DND-41 (cell line): ENCODE results near the gene IFNK.

Source experiments
- ATAC-seq: fragments of 200-7000 bp; cut with Tn5 transposase; 3 replicates; pipeline ENCODE4 v1.9.1; 2021; ENCODE audit warnings: low read depth; ENCODE audit not compliant: insufficient read depth
- DNase-seq: peaks from one replicate; pipeline ENCODE4 v3.0.0-alpha.2; 2020
- H2AFZ ChIP-seq: 2 replicates; pipeline ENCODE4 v1.6.0; 2012; ENCODE audit warnings: low read depth, low read length
- H3K27ac ChIP-seq: 2 replicates; pipeline ENCODE4 v1.5.1; 2012; ENCODE audit warnings: low read length, inconsistent platforms
- H3K27me3 ChIP-seq: fragments of 200-600 bp; sonication (generic); 2 replicates; pipeline ENCODE4 v1.6.0; 2012; ENCODE audit warnings: low read length, mild to moderate bottlenecking, inconsistent platforms; ENCODE audit not compliant: insufficient read depth, poor library complexity
- H3K36me3 ChIP-seq: 2 replicates; pipeline ENCODE4 v1.5.1; 2012; ENCODE audit warnings: low read length, inconsistent platforms; ENCODE audit not compliant: insufficient read depth
- H3K4me1 ChIP-seq: 2 replicates; pipeline ENCODE4 v1.5.1; 2012; ENCODE audit warnings: mild to moderate bottlenecking, low read length; ENCODE audit not compliant: insufficient read depth
- H3K4me2 ChIP-seq: 2 replicates; pipeline ENCODE4 v1.6.0; 2012; ENCODE audit warnings: mild to moderate bottlenecking, moderate library complexity, low read length, inconsistent platforms; ENCODE audit not compliant: insufficient read depth
- H3K4me3 ChIP-seq, 2 experiments: fragments of 200-600 bp in 1 of 2; shearing (Covaris generic) in 1 of 2; 2 replicates each; pipeline ENCODE4 v1.5.1; 2012 to 2016; ENCODE audit warnings: inconsistent platforms in 2 of 2, low read length in 2 of 2, mild to moderate bottlenecking in 2 of 2, low read depth in 1 of 2, moderate library complexity in 1 of 2
- H3K79me2 ChIP-seq: 2 replicates; pipeline ENCODE4 v1.6.0; 2012; ENCODE audit warnings: low read length, inconsistent platforms; ENCODE audit not compliant: insufficient read depth
- H3K9ac ChIP-seq: 2 replicates; pipeline ENCODE4 v1.6.0; 2012; ENCODE audit warnings: low read depth, mild to moderate bottlenecking, inconsistent platforms, low read length, moderate library complexity
- H3K9me3 ChIP-seq: 2 replicates; pipeline ENCODE4 v1.5.1; 2012; ENCODE audit warnings: low read length, moderate library complexity, mild to moderate bottlenecking, inconsistent platforms; ENCODE audit not compliant: insufficient read depth, severe bottlenecking
- H4K20me1 ChIP-seq: 2 replicates; pipeline ENCODE4 v1.6.0; 2012; ENCODE audit warnings: low read length; ENCODE audit not compliant: insufficient read depth
- CTCF ChIP-seq: IDR thresholded peaks from 2 replicates; pipeline ENCODE4 v1.5.1; 2012; ENCODE audit warnings: borderline replicate concordance, low read length, moderate library complexity, mild to moderate bottlenecking; ENCODE audit not compliant: poor library complexity, severe bottlenecking; ENCODE audit errors: extremely low read depth
- EZH2 ChIP-seq: IDR thresholded peaks from 3 replicates; pipeline ENCODE4 v1.6.1; 2012; ENCODE audit warnings: borderline replicate concordance, low read depth, mild to moderate bottlenecking, moderate library complexity, low read length, inconsistent platforms; ENCODE audit not compliant: severe bottlenecking

IFNK gene

GRCh38 chr9:27518809-27519208, 5.3 kb upstream of the IFNK start:
- H3K27ac ChIP-seq: no peak overlapping the region

GRCh38 chr9:27519466-27520465, 4.3 kb upstream of the IFNK start:
- no peaks in the 10 kb centered on the region for H3K27me3 ChIP-seq
- H3K79me2 ChIP-seq: no peaks in the 10 kb centered on the region
- H3K4me3 ChIP-seq: no peak overlapping the region
- H3K27ac ChIP-seq: no peak overlapping the region
- H2AFZ ChIP-seq: no peak overlapping the region
- no peaks in the 10 kb centered on the region for H3K36me3 ChIP-seq
- H3K4me1 ChIP-seq: no peaks in the 10 kb centered on the region
- no peak overlapping the region for H3K9ac ChIP-seq
- no peaks in the 10 kb centered on the region for H4K20me1 ChIP-seq
- no peak for ATAC-seq
- no peak for TF ChIP-seq CTCF
- no peak for TF ChIP-seq EZH2
- H3K9me3 ChIP-seq: no peaks in the 10 kb centered on the region
- H3K4me2 ChIP-seq: no peak overlapping the region
- DNase-seq: no peak

More at GRCh38 chr9:27518809-27519208, 5.3 kb upstream of the IFNK start:
- H3K79me2 ChIP-seq: no peaks in the 10 kb centered on the region
- no peaks in the 10 kb centered on the region for H4K20me1 ChIP-seq
- ATAC-seq: no peak
- H3K36me3 ChIP-seq: no peaks in the 10 kb centered on the region
- TF ChIP-seq CTCF (no peak), EZH2 (no peak)
- no peak for DNase-seq
- no peak overlapping the region for H3K4me3 ChIP-seq
- H3K9ac ChIP-seq: no peak overlapping the region
- no peaks in the 10 kb centered on the region for H3K4me1 ChIP-seq
- H3K9me3 ChIP-seq: no peaks in the 10 kb centered on the region
- no peaks in the 10 kb centered on the region for H3K27me3 ChIP-seq
- H2AFZ ChIP-seq: no peak overlapping the region
- H3K4me2 ChIP-seq: no peak overlapping the region

- Histone ChIP-seq H3K36me3 (no peaks in the 10 kb centered on the region), H3K4me1 (no peaks in the 10 kb centered on the region), H2AFZ (no peak overlapping the region), H3K79me2 (no peaks in the 10 kb centered on the region), H3K9ac (no peak overlapping the region), H3K9me3 (no peaks in the 10 kb centered on the region), H3K27ac (no peak overlapping the region), H3K27me3 (peaks cover 2% of the 10 kb centered on the region), H4K20me1 (no peaks in the 10 kb centered on the region), H3K4me3 (no peak overlapping the region), H3K4me2 (no peak overlapping the region)
- ATAC-seq: no peak
- DNase-seq: no peak
- TF ChIP-seq EZH2 (no peak), CTCF (no peak)
Observed at GRCh38 chr9:27520986-27521385, 3.1 kb upstream of the IFNK start.
